GM06990 (cell line): Measurements from ENCODE around the gene RIC3.

Experiments used
- DNase-seq: peaks from one replicate; pipeline ENCODE4 v3.0.0-alpha.2; 2011; ENCODE audit not compliant: insufficient read length; ENCODE audit errors: extremely low read depth
- H3K27me3 ChIP-seq: replicated peaks from 2 replicates; pipeline ENCODE4 v1.6.0; 2011; ENCODE audit warnings: low read length; ENCODE audit not compliant: control insufficient read depth, insufficient read depth
- H3K36me3 ChIP-seq: 2 replicates; pipeline ENCODE4 v1.5.1; 2011; ENCODE audit warnings: low read length; ENCODE audit not compliant: control insufficient read depth, insufficient read depth
- H3K4me3 ChIP-seq: replicated peaks from 2 replicates; pipeline ENCODE4 v1.5.1; 2011; ENCODE audit warnings: low read depth, mild to moderate bottlenecking, control low read depth, low read length
- CTCF ChIP-seq: IDR thresholded peaks from 2 replicates; pipeline ENCODE4 v1.5.1; 2011; ENCODE audit warnings: low read length, control low read depth, mild to moderate bottlenecking, inconsistent platforms; ENCODE audit not compliant: insufficient read depth, poor library complexity, severe bottlenecking

The RIC3 gene

GRCh38 chr11:8204025-8204424 lies 35.2 kb upstream of the RIC3 start:
- Histone ChIP-seq H3K4me3 (no peak overlapping the region), H3K36me3 (no peaks in the 10 kb centered on the region), H3K27me3 (no peaks in the 10 kb centered on the region; the same call in 1 of the 2 replicates)
- no peak for TF ChIP-seq CTCF
- no peak for DNase-seq

GRCh38 chr11:8203414-8203715 lies 34.5 kb upstream of the RIC3 start:
- Histone ChIP-seq H3K4me3 (no peak overlapping the region), H3K27me3 (no peaks in the 10 kb centered on the region; the same call in 1 of the 2 replicates), H3K36me3 (no peaks in the 10 kb centered on the region)
- no peak for DNase-seq
- no peak for TF ChIP-seq CTCF

- H3K4me3 ChIP-seq, result no peak overlapping the region
- TF ChIP-seq CTCF, result no peak
- H3K36me3 ChIP-seq, result no peaks in the 10 kb centered on the region
- no peak for DNase-seq
- peaks cover 1% of the 10 kb centered on the region; the same call in 1 of the 2 replicates for H3K27me3 ChIP-seq
These were observed 33.9 kb upstream of the RIC3 start for GRCh38 chr11:8202516-8203413.

GRCh38 chr11:8201644-8202365 lies 33.0 kb upstream of the RIC3 start:
- DNase-seq, result no peak
- H3K36me3 ChIP-seq, result no peaks in the 10 kb centered on the region
- H3K4me3 ChIP-seq, result no peak overlapping the region
- H3K27me3 ChIP-seq, result peaks cover 1% of the 10 kb centered on the region; the same call in 1 of the 2 replicates
- TF ChIP-seq CTCF, result no peak

- DNase-seq, result no peak
- H3K4me3 ChIP-seq, result no peak overlapping the region
- no peak for TF ChIP-seq CTCF
- H3K27me3 ChIP-seq, result peaks cover 1% of the 10 kb centered on the region; the same call in 1 of the 2 replicates
- H3K36me3 ChIP-seq, result no peaks in the 10 kb centered on the region
These were observed 30.9 kb upstream of the RIC3 start for GRCh38 chr11:8199676-8200075.
